ENCODE data around the gene KDM4C. TPM values are rescaled to one million over a fixed set of nuclear protein-coding genes. Genes with fewer than 3 reads are reported as not detected.

KDM4C gene
- total RNA-seq, 1 donor from 2014 or later: 12.7 TPM

DNA sequence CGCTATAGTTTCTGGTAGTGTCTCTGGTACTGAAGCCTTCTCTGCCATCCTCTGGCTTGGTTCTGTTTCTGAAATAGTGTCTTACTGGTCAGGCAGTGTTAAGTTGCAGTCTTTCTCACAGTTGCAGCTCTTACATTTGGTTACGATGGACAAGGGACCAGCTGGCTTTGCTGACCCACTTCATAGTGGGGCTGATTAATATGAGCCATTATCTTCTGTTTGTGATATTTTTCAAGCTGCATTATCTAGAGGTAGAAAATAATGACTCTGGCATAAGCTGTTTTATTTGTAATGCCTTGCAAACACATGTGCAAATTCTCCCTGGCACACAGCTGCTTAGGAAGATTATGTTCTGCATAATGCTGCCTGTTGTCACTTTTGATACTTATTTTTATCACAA lies 199.1 kb downstream of the KDM4C start:
- DNase-seq (ENCODE audit: low spot score in 2 of 2): no peak
- H3K4me3 ChIP-seq: no peak overlapping the region
- intact Hi-C loops (cut with DNase I): no loop called here
- no peak overlapping the region for H3K27ac ChIP-seq
- peaks cover 0 to 10% of the 10 kb centered on the region in 2 donors for H3K36me3 ChIP-seq
- TF ChIP-seq, protein P1, sequence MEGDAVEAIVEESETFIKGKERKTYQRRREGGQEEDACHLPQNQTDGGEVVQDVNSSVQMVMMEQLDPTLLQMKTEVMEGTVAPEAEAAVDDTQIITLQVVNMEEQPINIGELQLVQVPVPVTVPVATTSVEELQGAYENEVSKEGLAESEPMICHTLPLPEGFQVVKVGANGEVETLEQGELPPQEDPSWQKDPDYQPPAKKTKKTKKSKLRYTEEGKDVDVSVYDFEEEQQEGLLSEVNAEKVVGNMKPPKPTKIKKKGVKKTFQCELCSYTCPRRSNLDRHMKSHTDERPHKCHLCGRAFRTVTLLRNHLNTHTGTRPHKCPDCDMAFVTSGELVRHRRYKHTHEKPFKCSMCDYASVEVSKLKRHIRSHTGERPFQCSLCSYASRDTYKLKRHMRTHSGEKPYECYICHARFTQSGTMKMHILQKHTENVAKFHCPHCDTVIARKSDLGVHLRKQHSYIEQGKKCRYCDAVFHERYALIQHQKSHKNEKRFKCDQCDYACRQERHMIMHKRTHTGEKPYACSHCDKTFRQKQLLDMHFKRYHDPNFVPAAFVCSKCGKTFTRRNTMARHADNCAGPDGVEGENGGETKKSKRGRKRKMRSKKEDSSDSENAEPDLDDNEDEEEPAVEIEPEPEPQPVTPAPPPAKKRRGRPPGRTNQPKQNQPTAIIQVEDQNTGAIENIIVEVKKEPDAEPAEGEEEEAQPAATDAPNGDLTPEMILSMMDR (IDR thresholded peaks at IDR 0.05): no peak
- H3K9me3 ChIP-seq: no peaks in the 10 kb centered on the region
- no peaks in the 10 kb centered on the region for H3K4me1 ChIP-seq
- H3K27me3 ChIP-seq: no peaks in the 10 kb centered on the region

DNA sequence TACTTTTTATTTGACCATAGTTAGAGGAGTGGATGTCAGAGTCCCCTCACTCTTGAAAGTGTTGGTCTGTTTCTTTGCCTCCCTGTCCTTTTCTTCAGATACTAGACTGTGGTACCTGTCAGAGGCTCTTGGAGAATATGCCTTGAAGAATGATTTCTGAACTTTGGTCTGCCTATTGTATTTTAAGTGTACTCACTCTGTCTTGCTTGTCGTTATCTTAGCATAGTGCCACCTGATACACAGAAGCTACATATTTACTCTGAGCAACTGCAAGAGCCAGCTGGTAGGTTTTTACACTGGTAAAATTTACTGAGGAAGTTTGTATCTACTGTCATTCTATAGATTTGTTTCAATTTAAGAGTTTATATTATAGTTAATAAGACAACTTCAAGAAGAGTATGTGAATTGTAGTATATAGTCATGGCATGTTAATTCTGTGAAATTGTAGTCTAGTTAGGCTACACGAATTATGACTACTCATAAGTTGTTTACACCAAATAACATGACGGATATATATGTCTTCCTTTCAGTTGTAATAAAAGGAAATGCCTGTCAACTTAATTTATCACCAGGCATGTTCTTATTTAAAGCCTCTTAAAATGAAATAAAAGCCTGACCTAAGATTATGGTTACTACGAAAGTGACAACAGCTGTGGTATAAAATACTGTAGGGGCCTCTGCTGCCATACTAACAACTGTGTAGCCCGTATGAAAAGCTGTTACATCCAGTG lies 201.7 kb downstream of the KDM4C start:
- Histone ChIP-seq H3K4me3 (no peak overlapping the region), H3K4me1 (no peaks in the 10 kb centered on the region), H3K27me3 (no peaks in the 10 kb centered on the region), H3K9me3 (no peaks in the 10 kb centered on the region), H3K36me3 (peaks cover 0 to 10% of the 10 kb centered on the region in 2 donors), H3K27ac (no peak overlapping the region)
- no peak for DNase-seq (ENCODE audit: low spot score in 2 of 2)
- TF ChIP-seq, protein P1 (IDR thresholded peaks at IDR 0.05): no peak
- intact Hi-C loops (cut with DNase I): no loop called here

DNA sequence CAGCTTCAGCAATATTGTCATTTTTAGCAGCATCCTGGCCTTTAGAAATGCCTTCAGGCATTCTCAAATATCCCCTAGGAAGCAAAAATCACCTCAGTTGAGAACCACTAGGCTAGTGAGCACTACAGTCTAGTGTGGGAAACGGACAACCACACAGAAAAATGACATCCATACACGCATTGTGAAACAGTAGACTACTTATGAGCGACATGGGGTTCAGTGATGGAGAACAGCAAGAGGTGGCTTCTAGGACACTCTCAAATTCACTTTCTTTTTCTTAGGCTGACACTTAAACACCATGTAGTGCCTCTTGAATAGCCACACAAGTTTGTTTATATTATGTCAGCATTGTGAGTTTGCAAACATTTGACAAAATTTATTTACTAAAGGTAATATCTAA lies 203.0 kb downstream of the KDM4C start:
- H3K27me3 ChIP-seq: no peaks in the 10 kb centered on the region
- H3K36me3 ChIP-seq: peaks cover 0 to 10% of the 10 kb centered on the region in 2 donors
- H3K9me3 ChIP-seq: no peaks in the 10 kb centered on the region
- intact Hi-C loops (cut with DNase I): no loop called here
- H3K27ac ChIP-seq: no peak overlapping the region
- H3K4me1 ChIP-seq: no peaks in the 10 kb centered on the region
- DNase-seq (ENCODE audit: low spot score in 2 of 2): no peak
- no peak overlapping the region for H3K4me3 ChIP-seq
- TF ChIP-seq, protein P1 (IDR thresholded peaks at IDR 0.05): no peak

DNA sequence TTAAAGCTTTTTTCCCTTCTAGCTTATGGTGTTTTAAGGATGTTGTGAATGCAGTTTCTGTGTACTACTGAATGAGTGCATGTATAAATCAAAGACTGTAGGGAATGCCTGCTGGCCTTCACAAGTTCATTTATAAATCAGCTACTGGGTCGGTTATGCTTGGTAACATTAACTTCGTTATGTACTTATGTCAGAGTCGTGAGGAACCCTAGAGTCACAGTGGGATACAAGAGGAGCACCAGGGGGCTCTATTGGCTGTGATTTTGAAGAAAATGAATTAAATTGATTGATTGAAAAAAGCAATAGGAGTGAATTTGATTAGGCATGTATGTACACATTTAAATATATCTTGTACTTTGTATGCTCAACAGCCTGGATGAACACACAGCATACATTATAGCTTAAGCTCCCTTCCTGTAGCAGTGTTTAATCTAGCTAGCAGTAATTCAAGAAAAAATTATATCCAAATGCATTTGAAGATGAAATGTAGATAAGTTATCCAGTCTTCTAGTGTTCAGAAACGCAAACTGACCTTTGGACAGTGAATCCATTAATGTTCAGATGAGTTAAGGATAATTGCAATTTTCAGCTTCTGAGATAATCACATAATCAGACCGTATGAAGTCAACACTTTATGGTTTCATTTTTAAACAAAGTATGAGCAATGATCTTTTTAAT lies 204.2 kb downstream of the KDM4C start:
- H3K27ac ChIP-seq: no peak overlapping the region
- H3K36me3 ChIP-seq: peaks cover 0 to 10% of the 10 kb centered on the region in 2 donors
- H3K27me3 ChIP-seq: no peaks in the 10 kb centered on the region
- intact Hi-C loops (cut with DNase I): no loop called here
- H3K4me3 ChIP-seq: no peak overlapping the region
- DNase-seq (ENCODE audit: low spot score in 2 of 2): no peak
- no peaks in the 10 kb centered on the region for H3K4me1 ChIP-seq
- no peaks in the 10 kb centered on the region for H3K9me3 ChIP-seq
- TF ChIP-seq, protein P1 (IDR thresholded peaks at IDR 0.05): no peak

DNA sequence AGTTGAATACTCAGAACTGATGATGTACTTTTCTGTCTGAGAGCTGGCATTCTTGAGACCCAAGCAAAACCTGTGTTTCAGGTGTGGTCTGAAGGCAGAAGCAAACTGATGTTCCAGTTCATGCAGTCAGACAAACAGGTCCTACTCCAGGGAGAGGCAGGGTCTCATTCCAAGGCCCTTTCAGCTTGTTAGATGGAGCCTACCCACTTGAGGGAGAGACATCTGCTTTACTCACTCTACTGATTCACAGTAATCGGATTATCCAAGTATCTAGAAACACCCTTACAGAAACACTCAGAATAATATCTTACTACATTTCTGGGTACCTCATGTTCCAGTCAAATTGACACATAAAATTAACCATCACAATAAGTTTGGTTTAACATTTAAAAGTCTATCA lies 207.8 kb downstream of the KDM4C start:
- Histone ChIP-seq H3K4me3 (no peak overlapping the region), H3K9me3 (no peaks in the 10 kb centered on the region), H3K36me3 (peaks cover 0 to 7% of the 10 kb centered on the region in 2 donors), H3K27ac (no peak overlapping the region), H3K4me1 (no peaks in the 10 kb centered on the region), H3K27me3 (no peaks in the 10 kb centered on the region)
- intact Hi-C loops (cut with DNase I): no loop called here
- DNase-seq (ENCODE audit: low spot score in 2 of 2): no peak
- TF ChIP-seq, protein P1 (IDR thresholded peaks at IDR 0.05): no peak
